ENCODE results near the gene ITPA. TPM values are rescaled to one million over a fixed set of nuclear protein-coding genes. Genes with fewer than 3 reads are reported as not detected.

ITPA gene
- total and polyA plus RNA-seq, 2 of the 4 experiments (the other 2 are of a cell fraction), result 32.4 to 49.0 TPM

Other genes starting within 250 kb of the ITPA start
- gene GNRH2, start 165.9 kb upstream of the ITPA start, total RNA-seq (2012; rRNA removed), result 0.18 and 0.28 TPM in 2 replicates
- 0.16 and 0.21 TPM in 2 replicates for gene GNRH2, start 165.9 kb upstream of the ITPA start, polyA plus RNA-seq (2012; rRNA removed)
- 22.2 and 24.7 TPM in 2 replicates for gene MRPS26, start 163.4 kb upstream of the ITPA start, total RNA-seq (2012; rRNA removed)
- gene MRPS26, start 163.4 kb upstream of the ITPA start, polyA plus RNA-seq (2012; rRNA removed), result 38.6 and 49.5 TPM in 2 replicates
- not detected in 2 replicates for gene OXT, start 137.9 kb upstream of the ITPA start, total RNA-seq (2012; rRNA removed)
- gene OXT, start 137.9 kb upstream of the ITPA start, polyA plus RNA-seq (2012; rRNA removed), result not detected in 2 replicates
- gene AVP, start 124.8 kb upstream of the ITPA start, total RNA-seq (2012; rRNA removed), result not detected in 2 replicates
- gene AVP, start 124.8 kb upstream of the ITPA start, polyA plus RNA-seq (2012; rRNA removed), result not detected in 2 replicates
- 18.6 and 22.8 TPM in 2 replicates for gene FASTKD5, start 49.6 kb upstream of the ITPA start, total RNA-seq (2012; rRNA removed)
- gene FASTKD5, start 49.6 kb upstream of the ITPA start, polyA plus RNA-seq (2012; rRNA removed), result 10.1 and 11.0 TPM in 2 replicates
- 3.6 and 3.8 TPM in 2 replicates for gene UBOX5, start 49.6 kb upstream of the ITPA start, total RNA-seq (2012; rRNA removed)
- 4.8 and 4.9 TPM in 2 replicates for gene UBOX5, start 49.6 kb upstream of the ITPA start, polyA plus RNA-seq (2012; rRNA removed)
- gene LZTS3, start 35.9 kb upstream of the ITPA start, total RNA-seq (2012; rRNA removed), result 1.4 TPM in 2 replicates
- 3.2 and 3.7 TPM in 2 replicates for gene LZTS3, start 35.9 kb upstream of the ITPA start, polyA plus RNA-seq (2012; rRNA removed)
- gene DDRGK1, start 4.8 kb upstream of the ITPA start, total RNA-seq (2012; rRNA removed), result 12.2 and 20.6 TPM in 2 replicates
- gene DDRGK1, start 4.8 kb upstream of the ITPA start, polyA plus RNA-seq (2012; rRNA removed), result 29.6 and 33.1 TPM in 2 replicates
- 0.28 and 0.36 TPM in 2 replicates for gene SLC4A11, start 29.7 kb downstream of the ITPA start, total RNA-seq (2012; rRNA removed)
- 0.79 and 0.95 TPM in 2 replicates for gene SLC4A11, start 29.7 kb downstream of the ITPA start, polyA plus RNA-seq (2012; rRNA removed)
- gene DNAAF9, start 198.2 kb downstream of the ITPA start, total RNA-seq (2012; rRNA removed), result 7.8 and 7.9 TPM in 2 replicates
- 6.9 and 8.2 TPM in 2 replicates for gene DNAAF9, start 198.2 kb downstream of the ITPA start, polyA plus RNA-seq (2012; rRNA removed)

All from IMR-90 (cell line).